GM18858 (cell line): ENCODE data around the gene M1AP.

Experiments
- ATAC-seq: cut with Tn5 transposase; IDR thresholded peaks from one replicate; pipeline ENCODE4 v1.9.1; 2021; ENCODE audit not compliant: unreplicated experiment

The M1AP gene

GRCh38 chr2:74599676-74600075, 48.5 kb downstream of the M1AP start:
- no peak for ATAC-seq

GRCh38 chr2:74597410-74597809, 50.7 kb downstream of the M1AP start:
- ATAC-seq = no peak

- ATAC-seq = no peak
Measured at GRCh38 chr2:74596584-74596983, 51.5 kb downstream of the M1AP start.

GRCh38 chr2:74593826-74594772, 54.0 kb downstream of the M1AP start:
- ATAC-seq = no peak

- no peak for ATAC-seq
Measured at GRCh38 chr2:74588664-74589063, 59.5 kb downstream of the M1AP start.

- peak; percentile 58 for ATAC-seq
Measured at GRCh38 chr2:74587664-74588277, 60.4 kb downstream of the M1AP start.

GRCh38 chr2:74585406-74586185, 62.5 kb downstream of the M1AP start:
- ATAC-seq = no peak

- peak; percentile 59 for ATAC-seq
Measured at GRCh38 chr2:74584088-74584645, 64.0 kb downstream of the M1AP start.

GRCh38 chr2:74583504-74583903, 64.6 kb downstream of the M1AP start:
- no peak for ATAC-seq

GRCh38 chr2:74582184-74582583, 65.9 kb downstream of the M1AP start:
- no peak for ATAC-seq

GRCh38 chr2:74581463-74581862, 66.7 kb downstream of the M1AP start:
- no peak for ATAC-seq

- peak; percentile 42 for ATAC-seq
Measured at GRCh38 chr2:74578408-74578807, 69.7 kb downstream of the M1AP start.

- ATAC-seq = peak; percentile 38
Measured at GRCh38 chr2:74577448-74577847, 70.7 kb downstream of the M1AP start.

GRCh38 chr2:74576863-74577229, 71.3 kb downstream of the M1AP start:
- no peak for ATAC-seq

- no peak for ATAC-seq
Measured at GRCh38 chr2:74576211-74576862, 71.8 kb downstream of the M1AP start.

GRCh38 chr2:74575320-74575719, 72.8 kb downstream of the M1AP start:
- ATAC-seq = no peak

- ATAC-seq = peak; percentile 27
Measured at GRCh38 chr2:74573747-74574562, 74.2 kb downstream of the M1AP start.

- no peak for ATAC-seq
Measured at GRCh38 chr2:74572178-74572925, 75.8 kb downstream of the M1AP start.

GRCh38 chr2:74571058-74571457, 77.1 kb downstream of the M1AP start:
- peak; percentile 76 for ATAC-seq
